ENCODE results near the gene HS6ST1. TPM values are rescaled to one million over a fixed set of nuclear protein-coding genes. Genes with fewer than 3 reads are reported as not detected.

The HS6ST1 gene
- total and polyA plus RNA-seq, 2 donors (not counting 3 experiments of a cell fraction or from before 2014, with no cell fraction given), result 12.8 to 19.4 TPM

GRCh38 chr2:128347701-128348539 is 29.3 kb upstream of the HS6ST1 start:
- H3K4me1 ChIP-seq (ENCODE audit: control insufficient read depth, extremely low read depth, insufficient read depth, low read length), result no peaks in the 10 kb centered on the region
- H3K4me2 ChIP-seq (ENCODE audit: insufficient read depth, low read length), result no peak overlapping the region
- dilution Hi-C loops (cut with MboI; ENCODE audit: extremely low pct_ligation_motif_present, low sequenced_read_pairs) (no loop called here), intact Hi-C loops (cut with micrococcal nuclease) (no loop called here)
- POLR2A ChIA-PET, result no interaction called here
- H3K9ac ChIP-seq (replicated peaks; ENCODE audit: extremely low read depth, insufficient read depth, low read length), result no peak overlapping the region
- TF ChIP-seq POLR2AphosphoS5 (IDR thresholded peaks at IDR 0.05; ENCODE audit: insufficient read depth, low read depth, low read length) (no peak), MAX (IDR thresholded peaks at IDR 0.05; ENCODE audit: insufficient read depth, insufficient read length) (no peak), MYC (IDR thresholded peaks at IDR 0.05; ENCODE audit: low read depth, low read length) (no peak), JUN (IDR thresholded peaks at IDR 0.05; ENCODE audit: borderline replicate concordance, insufficient read depth, insufficient read length, low read depth) (no peak), GATA2 (IDR thresholded peaks at IDR 0.05; ENCODE audit: insufficient read depth, insufficient read length, low read depth, low read length) (no peak), EZH2 (IDR thresholded peaks at IDR 0.05; ENCODE audit: borderline replicate concordance, low read depth, low read length, severe bottlenecking) (no peak), POLR2A (IDR thresholded peaks at IDR 0.05; ENCODE audit: low read depth, low read length) (no peak), FOS (IDR thresholded peaks at IDR 0.05; ENCODE audit: borderline replicate concordance, insufficient read depth, low read length) (no peak)
- TF ChIP-seq, protein P1, sequence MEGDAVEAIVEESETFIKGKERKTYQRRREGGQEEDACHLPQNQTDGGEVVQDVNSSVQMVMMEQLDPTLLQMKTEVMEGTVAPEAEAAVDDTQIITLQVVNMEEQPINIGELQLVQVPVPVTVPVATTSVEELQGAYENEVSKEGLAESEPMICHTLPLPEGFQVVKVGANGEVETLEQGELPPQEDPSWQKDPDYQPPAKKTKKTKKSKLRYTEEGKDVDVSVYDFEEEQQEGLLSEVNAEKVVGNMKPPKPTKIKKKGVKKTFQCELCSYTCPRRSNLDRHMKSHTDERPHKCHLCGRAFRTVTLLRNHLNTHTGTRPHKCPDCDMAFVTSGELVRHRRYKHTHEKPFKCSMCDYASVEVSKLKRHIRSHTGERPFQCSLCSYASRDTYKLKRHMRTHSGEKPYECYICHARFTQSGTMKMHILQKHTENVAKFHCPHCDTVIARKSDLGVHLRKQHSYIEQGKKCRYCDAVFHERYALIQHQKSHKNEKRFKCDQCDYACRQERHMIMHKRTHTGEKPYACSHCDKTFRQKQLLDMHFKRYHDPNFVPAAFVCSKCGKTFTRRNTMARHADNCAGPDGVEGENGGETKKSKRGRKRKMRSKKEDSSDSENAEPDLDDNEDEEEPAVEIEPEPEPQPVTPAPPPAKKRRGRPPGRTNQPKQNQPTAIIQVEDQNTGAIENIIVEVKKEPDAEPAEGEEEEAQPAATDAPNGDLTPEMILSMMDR (IDR thresholded peaks at IDR 0.05; ENCODE audit: extremely low read depth in 1 of 2, insufficient read depth in 1 of 2, low read depth in 1 of 2, low read length in 2 of 2), result no peak
- H3K4me3 ChIP-seq (replicated peaks in 1 of 3; ENCODE audit: insufficient read depth in 1 of 3, low read depth in 1 of 3, low read length in 3 of 3), result no peak overlapping the region
- no peaks in the 10 kb centered on the region for H3K36me3 ChIP-seq (ENCODE audit: control insufficient read depth in 2 of 2, extremely low read depth in 1 of 2, insufficient read depth in 2 of 2, low read length in 2 of 2)
- no peak overlapping the region for H2AFZ ChIP-seq (ENCODE audit: low read depth, low read length)
- no peaks in the 10 kb centered on the region for H3K79me2 ChIP-seq (ENCODE audit: control insufficient read depth, insufficient read depth, low read length)
- FAIRE-seq (no peak), DNase-seq (ENCODE audit: low read depth, low spot score) (peak; percentile 46)
- H4K20me1 ChIP-seq (replicated peaks; ENCODE audit: control insufficient read depth, extremely low read depth, insufficient read depth, low read length), result no peaks in the 10 kb centered on the region
- no TSS peak for BruUV-seq (replicated peaks)
- H3K27ac ChIP-seq (ENCODE audit: insufficient read depth, low read depth, low read length), result no peak overlapping the region
- no peaks in the 10 kb centered on the region for H3K9me1 ChIP-seq (replicated peaks; ENCODE audit: control insufficient read depth, extremely low read depth, insufficient read depth, low read length)
- no peaks in the 10 kb centered on the region for H3K9me3 ChIP-seq (replicated peaks; ENCODE audit: control insufficient read depth, insufficient read depth, low read length)
- H3K27me3 ChIP-seq (ENCODE audit: control insufficient read depth in 2 of 2, insufficient read depth in 2 of 2, low read length in 2 of 2), result peaks cover 0 to 3% of the 10 kb centered on the region in 2 experiments
- CTCF ChIA-PET, result interaction anchor here (0.9 to 1.0 kb wide), 3 partner anchors 10 to 35 kb away, joined by 3 to 4 read pairs (median 3); no protein-coding TSS in a partner anchor
